Measurements from ENCODE around the gene DST.

Gene DST

GRCh38 chr6:56685994-56686393 lies 43.3 kb upstream of the DST start:
- H3K4me3 ChIP-seq (replicated peaks; ENCODE audit: insufficient read depth, low read length): no peak overlapping the region
- no peak for DNase-seq (ENCODE audit: low read depth in 1 of 2, low spot score in 1 of 2)
- no peak overlapping the region for H3K27ac ChIP-seq (replicated peaks)
- H3K27me3 ChIP-seq (ENCODE audit: insufficient read depth, poor library complexity, severe bottlenecking): no peaks in the 10 kb centered on the region
- TF ChIP-seq SPI1 (IDR thresholded peaks at IDR 0.05; ENCODE audit: borderline replicate concordance, low read depth): no peak

GRCh38 chr6:56685102-56685733 lies 42.5 kb upstream of the DST start:
- Histone ChIP-seq H3K27me3 (ENCODE audit: insufficient read depth, poor library complexity, severe bottlenecking) (no peaks in the 10 kb centered on the region), H3K27ac (replicated peaks) (no peak overlapping the region), H3K4me3 (replicated peaks; ENCODE audit: insufficient read depth, low read length) (no peak overlapping the region)
- no peak for TF ChIP-seq REST (IDR thresholded peaks at IDR 0.05; ENCODE audit: insufficient replicate concordance, low read depth)
- no peak for TF ChIP-seq SPI1 (IDR thresholded peaks at IDR 0.05; ENCODE audit: borderline replicate concordance, low read depth)
- TF ChIP-seq GABPA (IDR thresholded peaks at IDR 0.05; ENCODE audit: low read depth): no peak
- TF ChIP-seq POLR2AphosphoS5 (IDR thresholded peaks at IDR 0.05; ENCODE audit: low read depth): no peak
- TF ChIP-seq CTCF (IDR thresholded peaks at IDR 0.05; ENCODE audit: insufficient read depth, low read length): no peak
- DNase-seq (ENCODE audit: low read depth in 1 of 2, low spot score in 1 of 2): no peak

- Histone ChIP-seq H3K27ac (replicated peaks) (no peak overlapping the region), H3K27me3 (ENCODE audit: insufficient read depth, poor library complexity, severe bottlenecking) (no peaks in the 10 kb centered on the region), H3K4me3 (replicated peaks; ENCODE audit: insufficient read depth, low read length) (no peak overlapping the region)
- no peak for DNase-seq (ENCODE audit: low read depth in 1 of 2, low spot score in 1 of 2)
- TF ChIP-seq REST (IDR thresholded peaks at IDR 0.05; ENCODE audit: insufficient replicate concordance, low read depth) (no peak), CTCF (IDR thresholded peaks at IDR 0.05; ENCODE audit: insufficient read depth, low read length) (no peak), POLR2AphosphoS5 (IDR thresholded peaks at IDR 0.05; ENCODE audit: low read depth) (no peak), GABPA (IDR thresholded peaks at IDR 0.05; ENCODE audit: low read depth) (no peak), SPI1 (IDR thresholded peaks at IDR 0.05; ENCODE audit: borderline replicate concordance, low read depth) (no peak)
Measured at GRCh38 chr6:56684342-56685101, 41.8 kb upstream of the DST start.

GRCh38 chr6:56683882-56684281 lies 41.2 kb upstream of the DST start:
- TF ChIP-seq GABPA (IDR thresholded peaks at IDR 0.05; ENCODE audit: low read depth): no peak
- TF ChIP-seq REST (IDR thresholded peaks at IDR 0.05; ENCODE audit: insufficient replicate concordance, low read depth): no peak
- TF ChIP-seq CTCF (IDR thresholded peaks at IDR 0.05; ENCODE audit: insufficient read depth, low read length): no peak
- no peak for TF ChIP-seq POLR2AphosphoS5 (IDR thresholded peaks at IDR 0.05; ENCODE audit: low read depth)
- TF ChIP-seq SPI1 (IDR thresholded peaks at IDR 0.05; ENCODE audit: borderline replicate concordance, low read depth): no peak
- DNase-seq (ENCODE audit: low read depth in 1 of 2, low spot score in 1 of 2): no peak
- no peaks in the 10 kb centered on the region for H3K27me3 ChIP-seq (ENCODE audit: insufficient read depth, poor library complexity, severe bottlenecking)
- no peak overlapping the region for H3K27ac ChIP-seq (replicated peaks)
- H3K4me3 ChIP-seq (replicated peaks; ENCODE audit: insufficient read depth, low read length): no peak overlapping the region
